HG03135 (cell line): ENCODE measurements around the gene PLD4.
"Not testable (repeated sequence)": the region's sequence is repeated elsewhere in the genome, so short reads cannot be mapped to it uniquely, and the experiment has no call there.

Experiments
- ATAC-seq: cut with Tn5 transposase; IDR thresholded peaks from one replicate; pipeline ENCODE4 v1.9.1; 2021; ENCODE audit warnings: mild to moderate bottlenecking, moderate library complexity; ENCODE audit not compliant: unreplicated experiment

PLD4 gene

DNA sequence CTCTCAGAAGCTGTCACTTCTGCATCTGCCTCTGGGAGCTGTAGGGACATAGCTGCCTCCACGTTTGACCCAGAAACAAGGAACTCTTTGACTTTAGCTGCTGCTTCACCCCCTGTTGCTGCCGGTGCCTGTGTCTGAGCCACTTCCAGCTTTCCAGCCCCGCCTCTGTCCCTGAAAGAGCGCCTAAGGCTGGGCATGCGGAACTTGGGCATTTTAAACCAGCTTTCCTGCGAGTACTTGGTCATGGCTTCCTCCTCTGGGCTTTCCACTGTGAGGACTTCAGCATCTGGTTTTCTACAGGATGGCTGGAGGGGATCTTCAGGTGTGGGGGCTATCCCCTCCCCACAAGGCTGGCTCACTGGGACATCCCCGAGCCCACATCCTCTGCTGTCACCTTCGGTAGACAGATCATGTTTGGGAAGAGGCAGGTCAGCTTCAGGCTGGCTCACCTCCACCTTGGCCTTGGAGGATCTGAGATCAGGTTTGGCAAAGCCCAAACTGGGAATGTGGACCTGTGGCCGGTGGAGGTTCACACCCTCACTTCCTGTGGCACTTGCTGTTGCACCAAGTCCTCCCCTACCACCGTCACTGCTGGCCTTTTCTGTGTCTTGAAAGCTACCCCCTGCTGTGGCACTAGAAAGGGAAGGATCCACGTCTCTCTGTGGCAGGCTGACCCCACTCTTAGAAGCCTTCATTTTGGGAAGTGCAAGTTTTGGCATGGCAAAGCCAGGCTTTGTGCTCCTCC is 15.2 kb downstream of the PLD4 start:
- no peak for ATAC-seq

DNA sequence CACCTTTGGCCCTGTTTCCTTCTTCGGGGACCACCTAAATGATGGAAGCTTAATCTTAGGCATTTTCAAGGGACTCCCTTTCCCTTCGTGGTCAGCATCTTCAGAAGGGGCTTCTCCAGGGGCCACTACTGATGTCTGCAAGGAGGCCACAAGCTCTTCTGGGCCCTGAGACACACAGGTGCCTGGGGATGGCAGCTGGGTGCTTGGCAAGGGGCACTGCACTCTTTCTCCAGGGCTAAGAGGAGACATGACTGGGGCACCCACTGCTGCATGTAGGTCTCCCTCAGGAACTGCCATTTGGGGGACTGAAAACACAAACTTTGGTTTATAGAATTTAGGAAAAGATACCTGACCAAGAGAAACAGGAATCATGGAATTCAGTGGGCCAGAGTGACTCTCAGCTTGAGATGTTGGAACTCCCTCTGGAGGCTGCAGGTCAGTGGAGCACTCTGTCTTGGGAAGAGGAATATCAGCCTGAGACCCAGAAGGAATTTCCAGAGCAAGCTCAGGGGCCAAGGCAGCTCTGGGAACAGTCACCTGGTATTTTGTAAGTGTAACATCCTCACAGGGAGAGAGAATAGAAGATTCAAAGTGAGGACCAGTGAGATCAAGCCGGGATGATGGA is 16.0 kb downstream of the PLD4 start:
- ATAC-seq: no peak

DNA sequence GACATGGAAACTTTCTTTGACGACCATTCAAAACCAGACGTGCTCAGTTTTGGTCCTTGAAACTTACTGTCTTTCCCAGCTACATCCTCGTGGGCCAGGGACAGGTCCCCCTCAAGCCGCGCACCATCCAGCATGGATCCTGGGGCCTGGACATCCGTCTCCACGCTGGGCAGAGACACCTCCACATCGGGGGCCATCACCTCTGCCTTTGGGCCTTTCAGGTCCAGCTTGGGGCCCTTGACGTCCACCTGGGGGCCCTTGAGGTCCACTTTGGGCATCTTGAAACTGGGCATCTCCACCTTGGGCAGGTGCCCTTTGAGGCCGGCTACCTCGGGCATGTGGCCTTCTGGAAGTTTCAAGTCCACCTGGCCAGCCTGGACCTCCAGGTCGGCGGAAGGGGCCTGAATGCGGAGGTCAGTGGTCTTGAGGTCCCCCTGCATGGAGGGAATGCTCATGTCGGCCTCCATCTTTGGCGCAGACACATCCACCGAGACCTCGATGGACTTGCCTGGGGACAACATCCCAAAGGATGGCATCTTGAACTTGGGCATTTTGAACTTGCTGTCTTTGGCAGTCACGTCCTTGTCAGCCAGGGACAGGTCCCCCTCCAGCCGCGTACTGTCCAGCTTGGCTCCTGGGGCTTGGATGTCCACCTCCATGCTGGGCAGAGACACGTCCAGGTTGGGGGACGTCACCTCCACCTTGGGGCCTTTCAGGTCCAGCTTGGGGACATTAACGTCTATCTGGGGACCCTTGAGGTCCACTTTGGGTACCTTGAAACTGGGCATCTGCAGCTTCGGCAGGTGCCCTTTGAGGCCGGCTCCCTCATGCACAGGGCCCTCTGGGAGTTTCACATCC is 17.1 kb downstream of the PLD4 start:
- no peak for ATAC-seq

DNA sequence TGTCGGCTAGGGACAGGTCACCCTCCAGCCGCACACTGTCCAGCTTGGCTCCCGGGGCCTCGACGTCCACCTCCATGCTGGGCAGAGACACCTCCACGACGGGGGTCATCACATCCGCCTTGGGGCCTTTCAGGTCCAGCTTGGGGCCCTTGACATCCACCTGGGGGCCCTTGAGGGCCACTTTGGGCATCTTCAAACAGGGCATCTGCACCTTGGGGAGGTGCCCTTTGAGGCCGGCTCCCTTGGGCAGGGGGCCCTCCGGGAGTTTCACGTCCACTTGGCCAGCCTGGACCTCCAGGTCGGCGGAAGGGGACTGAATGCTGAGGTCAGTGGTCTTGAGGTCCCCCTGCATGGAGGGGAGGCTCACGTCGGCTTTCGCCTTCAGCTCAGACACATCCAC is 17.9 kb downstream of the PLD4 start:
- no peak for ATAC-seq

DNA sequence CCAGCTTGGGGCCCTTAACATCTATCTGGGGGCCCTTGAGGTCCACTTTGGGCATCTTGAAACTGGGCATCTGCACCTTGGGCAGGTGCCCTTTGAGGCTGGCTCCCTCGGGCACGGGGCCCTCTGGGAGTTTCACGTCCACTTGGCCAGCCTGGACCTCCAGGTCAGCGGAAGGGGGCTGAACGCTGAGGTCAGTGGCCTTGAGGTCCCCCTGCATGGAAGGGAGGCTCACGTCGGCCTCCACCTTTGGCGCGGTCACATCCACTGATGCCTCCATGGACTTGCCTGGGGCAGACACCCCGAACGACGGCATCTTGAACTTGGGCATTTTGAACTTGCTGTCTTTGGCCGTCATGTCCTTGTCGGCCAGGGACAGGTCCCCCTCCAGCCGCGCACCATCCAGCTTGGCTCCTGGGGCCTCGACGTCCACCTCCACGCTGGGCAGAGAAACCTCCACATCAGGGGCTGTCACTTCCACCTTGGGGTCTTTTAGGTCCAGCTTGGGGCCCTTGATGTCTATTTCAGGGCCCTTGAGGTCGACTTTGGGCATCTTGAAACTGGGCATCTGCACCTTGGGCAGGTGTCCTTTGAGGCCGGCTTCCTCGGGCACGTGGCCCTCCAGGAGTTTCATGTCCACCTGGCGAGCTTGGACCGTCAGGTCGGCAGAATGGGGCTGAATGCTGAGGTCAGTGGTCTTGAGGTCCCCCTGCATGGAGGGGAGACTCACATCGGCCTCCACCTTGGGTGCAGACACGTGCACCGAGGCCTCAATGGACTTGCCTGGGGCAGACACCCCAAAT is 18.7 kb downstream of the PLD4 start:
- ATAC-seq: not testable (repeated sequence)

DNA sequence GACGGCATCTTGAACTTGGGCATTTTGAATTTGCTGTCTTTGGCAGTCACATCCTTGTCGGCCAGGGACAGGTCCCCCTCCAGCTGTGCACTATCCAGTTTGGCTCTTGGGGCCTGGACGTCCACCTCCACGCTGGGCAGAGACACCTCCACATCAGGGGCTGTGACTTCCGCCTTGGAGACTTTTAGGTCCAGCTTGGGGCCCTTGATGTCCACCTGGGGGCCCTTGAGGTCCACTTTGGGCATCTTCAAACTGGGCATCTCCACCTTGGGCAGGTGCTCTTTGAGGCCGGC is 19.3 kb downstream of the PLD4 start:
- not testable (repeated sequence) for ATAC-seq

DNA sequence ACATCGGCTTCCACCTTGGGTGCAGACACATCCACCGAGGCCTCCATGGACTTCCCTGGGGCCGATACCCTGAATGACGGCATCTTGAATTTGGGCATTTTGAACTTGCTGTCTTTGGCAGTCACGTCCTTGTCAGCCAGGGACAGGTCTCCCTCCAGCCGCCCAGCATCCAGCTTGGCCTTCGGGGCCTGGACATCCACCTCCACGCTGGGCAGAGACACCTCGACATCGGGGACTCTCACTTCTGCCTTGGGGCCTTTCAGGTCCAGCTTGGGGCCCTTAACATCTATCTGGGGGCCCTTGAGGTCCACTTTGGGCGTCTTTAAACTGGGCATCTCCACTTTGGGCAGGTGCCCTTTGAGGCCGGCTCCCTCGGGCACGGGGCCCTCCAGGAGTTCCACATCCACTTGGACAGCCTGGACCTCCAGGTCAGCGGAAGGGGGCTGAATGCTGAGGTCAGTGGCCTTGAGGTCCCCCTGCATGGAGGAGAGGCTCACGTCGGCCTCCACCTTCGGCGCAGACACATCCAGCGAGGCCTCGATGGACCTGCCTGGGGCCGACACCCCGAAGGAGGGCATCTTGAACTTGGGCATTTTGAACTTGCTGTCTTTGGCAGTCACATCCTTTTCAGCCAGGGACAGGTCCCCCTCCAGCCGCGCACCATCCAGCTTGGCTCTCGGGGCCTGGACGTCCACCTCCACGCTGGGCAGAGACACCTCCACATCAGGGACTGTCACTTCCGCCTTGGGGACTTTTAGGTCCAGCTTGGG is 19.9 kb downstream of the PLD4 start:
- not testable (repeated sequence) for ATAC-seq

DNA sequence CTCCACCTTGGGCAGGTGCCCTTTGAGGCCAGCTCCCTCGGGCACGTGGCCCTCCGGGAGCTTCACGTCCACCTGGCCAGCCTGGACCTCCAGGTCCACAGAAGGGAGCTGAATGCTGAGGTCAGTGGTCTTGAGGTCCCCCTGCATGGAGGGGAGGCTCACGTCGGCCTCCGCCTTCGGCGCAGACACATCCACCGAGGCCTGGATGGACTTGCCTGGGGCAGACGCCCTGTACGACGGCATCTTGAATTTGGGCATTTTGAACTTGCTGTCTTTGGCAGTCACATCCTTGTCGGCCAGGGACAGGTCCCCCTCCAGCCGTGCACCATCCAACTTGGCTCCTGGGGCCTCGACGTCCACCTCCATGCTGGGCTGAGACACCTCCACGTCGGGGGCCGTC is 20.6 kb downstream of the PLD4 start:
- not testable (repeated sequence) for ATAC-seq

DNA sequence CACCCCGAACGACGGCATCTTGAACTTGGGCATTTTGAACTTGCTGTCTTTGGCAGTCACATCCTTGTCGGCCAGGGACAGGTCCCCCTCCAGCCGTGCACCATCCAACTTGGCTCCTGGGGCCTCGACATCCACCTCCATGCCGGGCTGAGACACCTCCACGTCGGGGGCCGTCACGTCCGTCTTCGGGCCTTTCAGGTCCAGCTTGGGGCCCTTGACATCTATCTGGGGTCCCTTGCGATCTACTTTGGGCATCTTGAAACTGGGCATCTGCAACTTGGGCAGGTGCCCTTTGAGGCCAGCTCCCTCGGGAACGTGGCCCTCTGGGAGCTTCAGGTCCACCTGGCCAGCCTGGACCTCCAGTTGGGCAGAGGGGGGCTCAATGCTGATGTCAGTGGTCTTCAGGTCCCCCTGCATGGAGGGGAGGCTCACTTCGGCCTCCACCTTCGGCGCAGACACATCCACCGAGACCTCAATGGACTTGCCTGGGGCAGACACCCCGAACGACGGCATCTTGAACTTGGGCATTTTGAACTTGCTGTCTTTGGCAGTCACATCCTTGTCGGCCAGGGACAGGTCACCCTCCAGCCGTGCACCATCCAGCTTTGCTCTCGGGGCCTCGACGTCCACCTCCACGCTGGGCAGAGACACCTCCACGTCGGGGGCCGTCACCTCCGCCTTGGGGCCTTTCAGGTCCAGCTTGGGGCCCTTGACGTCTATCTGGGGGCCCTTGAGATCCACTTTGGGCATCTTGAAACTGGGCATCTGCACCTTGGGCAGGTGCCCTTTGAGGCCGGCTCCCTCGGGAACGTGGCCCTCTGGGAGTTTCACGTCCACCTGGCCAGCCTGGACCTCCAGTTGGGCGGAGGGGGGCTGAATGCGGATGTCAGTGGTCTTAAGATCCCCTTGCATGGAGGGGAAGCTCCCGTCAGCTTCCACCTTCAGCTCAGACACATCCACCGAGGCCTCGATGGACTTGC is 21.6 kb downstream of the PLD4 start:
- not testable (repeated sequence) for ATAC-seq

DNA sequence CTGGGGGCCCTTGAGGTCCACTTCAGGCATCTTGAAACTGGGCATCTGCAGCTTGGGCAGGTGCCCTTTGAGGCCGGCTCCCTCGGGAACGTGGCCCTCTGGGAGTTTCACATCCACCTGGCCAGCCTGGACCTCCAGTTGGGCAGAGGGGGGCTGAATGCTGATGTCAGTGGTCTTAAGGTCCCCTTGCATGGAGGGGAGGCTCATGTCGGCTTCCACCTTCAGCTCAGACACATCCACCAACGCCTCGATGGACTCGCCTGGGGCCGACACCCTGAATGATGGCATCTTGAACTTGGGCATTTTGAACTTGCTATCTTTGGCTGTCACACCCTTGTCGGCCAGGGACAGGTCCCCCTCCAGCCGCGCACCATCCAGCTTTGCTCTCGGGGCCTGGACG is 22.5 kb downstream of the PLD4 start:
- not testable (repeated sequence) for ATAC-seq

DNA sequence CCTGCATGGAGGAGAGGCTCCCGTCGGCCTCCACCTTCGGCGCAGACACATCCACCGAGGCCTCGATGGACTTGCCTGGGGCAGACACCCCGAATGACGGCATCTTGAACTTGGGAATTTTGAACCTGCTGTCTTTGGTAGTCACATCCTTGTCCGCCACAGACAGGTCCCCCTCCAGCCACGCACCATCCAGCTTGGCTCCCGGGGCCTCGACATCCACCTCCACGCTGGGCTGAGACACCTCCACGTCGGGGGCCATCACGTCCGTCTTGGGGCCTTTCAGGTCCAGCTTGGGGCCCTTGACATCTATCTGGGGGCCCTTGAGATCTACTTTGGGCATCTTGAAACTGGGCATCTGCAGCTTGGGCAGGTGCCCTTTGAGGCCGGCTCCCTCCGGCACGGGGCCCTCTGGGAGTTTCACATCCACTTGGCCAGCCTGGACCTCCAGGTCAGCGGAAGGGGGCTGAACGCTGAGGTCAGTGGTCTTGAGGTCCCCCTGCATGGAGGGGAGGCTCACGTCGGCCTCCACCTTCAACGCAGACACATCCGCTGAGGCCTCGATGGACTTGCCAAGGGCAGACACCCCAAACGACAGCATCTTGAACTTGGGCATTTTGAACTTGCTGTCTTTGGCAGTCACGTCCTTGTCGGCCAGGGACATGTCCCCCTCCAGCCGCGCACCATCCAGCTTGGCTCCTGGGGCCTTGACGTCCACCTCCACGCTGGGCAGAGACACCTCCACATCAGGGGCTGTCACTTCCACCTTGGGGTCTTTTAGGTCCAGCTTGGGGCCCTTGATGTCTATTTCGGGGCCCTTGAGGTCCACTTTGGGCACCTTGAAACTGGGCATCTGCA is 23.4 kb downstream of the PLD4 start:
- ATAC-seq: not testable (repeated sequence)

DNA sequence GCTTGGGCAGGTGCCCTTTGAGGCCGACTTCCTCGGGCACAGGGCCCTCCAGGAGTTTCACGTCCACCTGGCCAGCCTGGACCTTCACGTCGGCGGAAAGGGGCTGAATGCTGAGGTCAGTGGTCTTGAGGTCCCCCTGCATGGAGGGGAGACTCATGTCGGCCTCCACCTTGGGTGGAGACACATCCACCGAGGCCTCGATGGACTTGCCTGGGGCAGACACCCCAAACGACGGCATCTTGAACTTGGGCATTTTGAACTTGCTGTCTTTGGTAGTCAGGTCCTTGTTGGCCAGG is 24.0 kb downstream of the PLD4 start:
- ATAC-seq: no peak

DNA sequence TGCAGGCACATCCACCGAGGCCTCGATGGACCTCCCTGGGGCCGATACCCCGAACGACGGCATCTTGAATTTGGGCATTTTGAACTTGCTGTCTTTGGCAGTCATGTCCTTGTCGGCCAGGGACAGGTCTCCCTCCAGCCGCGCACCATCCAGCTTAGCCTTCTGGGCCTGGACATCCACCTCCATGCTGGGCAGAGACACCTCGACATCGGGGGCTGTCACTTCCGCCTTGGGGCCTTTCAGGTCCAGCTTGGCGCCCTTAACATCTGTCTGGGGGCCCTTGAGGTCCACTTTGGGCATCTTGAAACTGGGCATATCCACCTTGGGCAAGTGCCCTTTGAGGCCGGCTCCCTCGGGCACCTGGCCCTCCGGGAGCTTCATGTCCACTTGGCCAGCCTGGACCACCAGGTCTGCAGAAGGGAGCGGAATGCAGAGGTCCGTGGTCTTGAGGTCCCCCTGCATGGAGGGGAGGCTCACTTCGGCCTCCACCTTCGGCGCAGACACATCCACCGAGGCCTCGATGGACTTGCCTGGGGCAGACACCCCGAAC is 24.8 kb downstream of the PLD4 start:
- ATAC-seq: not testable (repeated sequence)

DNA sequence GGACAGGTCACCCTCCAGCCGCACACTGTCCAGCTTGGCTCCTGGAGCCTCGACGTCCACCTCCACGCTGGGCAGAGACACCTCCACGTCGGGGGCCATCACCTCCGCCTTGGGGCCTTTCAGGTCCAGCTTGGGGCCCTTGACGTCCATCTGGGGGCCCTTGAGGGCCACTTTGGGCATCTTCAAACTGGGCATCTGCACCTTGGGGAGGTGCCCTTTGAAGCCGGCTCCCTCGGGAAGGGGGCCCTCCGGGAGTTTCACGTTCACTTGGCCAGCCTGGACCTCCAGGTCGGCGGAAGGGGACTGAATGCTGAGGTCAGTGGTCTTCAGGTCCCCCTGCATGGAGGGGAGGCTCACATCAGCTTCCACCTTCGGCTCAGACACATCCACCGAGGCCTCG is 25.3 kb downstream of the PLD4 start:
- no peak for ATAC-seq

DNA sequence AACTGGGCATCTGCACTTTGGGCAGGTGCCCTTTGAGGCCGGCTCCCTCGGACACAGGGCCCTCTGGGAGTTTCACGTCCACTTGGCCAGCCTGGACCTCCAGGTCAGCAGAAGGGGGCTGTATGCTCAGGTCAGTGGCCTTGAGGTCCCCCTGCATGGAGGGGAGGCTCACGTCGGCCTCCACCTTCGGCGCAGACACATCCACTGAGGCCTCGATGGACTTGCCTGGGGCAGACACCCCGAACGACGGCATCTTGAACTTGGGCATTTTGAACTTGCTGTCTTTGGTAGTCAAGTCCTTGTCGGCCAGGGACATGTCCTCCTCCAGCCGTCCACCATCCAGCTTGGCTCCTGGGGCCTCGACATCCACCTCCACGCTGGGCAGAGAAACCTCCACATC is 26.0 kb downstream of the PLD4 start:
- not testable (repeated sequence) for ATAC-seq

DNA sequence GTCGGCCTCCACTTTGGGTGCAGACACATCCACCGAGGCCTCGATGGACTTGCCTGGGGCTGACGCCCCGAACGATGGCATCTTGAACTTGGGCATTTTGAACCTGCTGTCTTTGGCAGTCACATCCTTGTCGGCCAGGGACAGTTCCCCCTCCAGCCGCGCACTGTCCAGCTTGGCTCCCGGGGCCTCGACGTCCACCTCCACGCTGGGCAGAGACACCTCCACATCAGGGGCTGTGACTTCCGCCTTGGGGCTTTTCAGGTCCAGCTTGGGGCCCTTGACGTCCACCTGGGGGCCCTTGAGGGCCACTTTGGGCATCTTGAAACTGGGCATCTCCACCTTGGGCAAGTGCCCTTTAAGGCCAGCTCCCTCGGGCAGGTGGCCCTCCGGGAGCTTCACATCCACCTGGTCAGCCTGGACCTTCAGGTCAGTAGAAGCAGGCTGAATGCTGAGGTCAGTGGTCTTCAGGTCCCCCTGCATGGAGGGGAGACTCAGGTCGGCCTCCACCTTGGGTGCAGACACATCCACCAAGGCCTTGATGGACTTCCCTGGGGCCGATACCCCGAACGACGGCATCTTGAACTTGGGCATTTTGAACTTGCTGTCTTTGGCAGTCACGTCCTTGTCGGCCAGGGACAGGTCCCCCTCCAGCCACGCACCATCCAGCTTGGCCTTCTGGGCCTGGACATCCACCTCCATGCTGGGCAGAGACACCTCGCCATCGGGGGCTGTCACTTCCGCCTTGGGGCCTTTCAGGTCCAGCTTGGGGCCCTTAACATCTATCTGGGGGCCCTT is 27.4 kb downstream of the PLD4 start:
- not testable (repeated sequence) for ATAC-seq

DNA sequence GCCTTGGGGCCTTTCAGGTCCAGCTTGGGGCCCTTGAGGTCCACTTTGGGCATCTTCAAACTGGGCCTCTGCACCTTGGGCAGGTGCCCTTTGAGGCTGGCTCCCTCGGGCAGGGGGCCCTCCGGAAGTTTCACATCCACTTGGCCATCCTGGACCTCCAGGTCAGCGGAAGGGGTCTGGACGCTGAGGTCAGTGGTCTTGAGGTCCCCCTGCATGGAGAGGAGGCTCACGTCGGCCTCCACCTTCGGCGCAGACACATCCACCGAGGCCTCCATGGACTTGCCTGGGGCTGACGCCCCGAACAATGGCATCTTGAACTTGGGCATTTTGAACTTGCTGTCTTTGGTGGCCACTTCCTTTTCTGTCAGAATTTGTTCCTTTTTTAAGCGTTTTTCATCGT is 28.4 kb downstream of the PLD4 start:
- no peak for ATAC-seq
